Tibial artery (tissue), 4 donors: ENCODE data around the gene CYP2U1.

Experiments
- DNase-seq, 2 donors: peaks; one replicate each; pipeline ENCODE4 v3.0.0-alpha.2; 2019
- H3K27ac ChIP-seq, 2 donors: fragments of 200-600 bp; sonication (generic) in 1 of 2; 1 replicate in 1 of 2; 2 replicates in 1 of 2; pipeline ENCODE4 v1.5.1; 2018 to 2019; ENCODE audit warnings: mild to moderate bottlenecking in 1 of 2
- H3K27me3 ChIP-seq, 2 donors: fragments of 200-600 bp; sonication (generic) in 1 of 2; one replicate each; pipeline versions ENCODE4 v1.5.1 to v1.6.0; 2016 to 2019
- H3K36me3 ChIP-seq, 3 donors: fragments of 200-600 bp; sonication (generic) in 2 of 3; one replicate each; pipeline ENCODE4 v1.5.1; 2016 to 2019; ENCODE audit warnings: mild to moderate bottlenecking in 2 of 3
- H3K4me1 ChIP-seq, 4 donors: fragments of 200-600 bp; sonication (generic) in 2 of 4; 1 replicate in 3 of 4; 2 replicates in 1 of 4; pipeline ENCODE4 v1.5.1; 2016 to 2019
- H3K4me3 ChIP-seq, 2 donors: fragments of 200-600 bp; sonication (generic) in 1 of 2; 1 replicate in 1 of 2; 2 replicates in 1 of 2; pipeline ENCODE4 v1.5.1; 2018 to 2019; ENCODE audit warnings: mild to moderate bottlenecking in 2 of 2
- H3K9me3 ChIP-seq, 3 donors: fragments of 200-600 bp; sonication (generic) in 1 of 3; one replicate each; pipeline ENCODE4 v1.5.1; 2016 to 2019
- intact Hi-C: fragments of 100-400 bp; cut with DNase I; formaldehyde crosslinking; loops from one replicate; pipeline ENCODE4 v1.15.0; 2023; ENCODE audit warnings: low total_unique reads
- TF ChIP-seq, protein P1 (sequence below), 2 experiments: fragments of 200-600 bp in 1 of 2; fragments of 450-650 bp in 1 of 2; IDR thresholded peaks; one replicate each; pipeline ENCODE4 v1.5.1; 2017 to 2019; ENCODE audit warnings: antibody characterized with exemption in 2 of 2, mild to moderate bottlenecking in 1 of 2, moderate library complexity in 1 of 2

CYP2U1 gene

DNA sequence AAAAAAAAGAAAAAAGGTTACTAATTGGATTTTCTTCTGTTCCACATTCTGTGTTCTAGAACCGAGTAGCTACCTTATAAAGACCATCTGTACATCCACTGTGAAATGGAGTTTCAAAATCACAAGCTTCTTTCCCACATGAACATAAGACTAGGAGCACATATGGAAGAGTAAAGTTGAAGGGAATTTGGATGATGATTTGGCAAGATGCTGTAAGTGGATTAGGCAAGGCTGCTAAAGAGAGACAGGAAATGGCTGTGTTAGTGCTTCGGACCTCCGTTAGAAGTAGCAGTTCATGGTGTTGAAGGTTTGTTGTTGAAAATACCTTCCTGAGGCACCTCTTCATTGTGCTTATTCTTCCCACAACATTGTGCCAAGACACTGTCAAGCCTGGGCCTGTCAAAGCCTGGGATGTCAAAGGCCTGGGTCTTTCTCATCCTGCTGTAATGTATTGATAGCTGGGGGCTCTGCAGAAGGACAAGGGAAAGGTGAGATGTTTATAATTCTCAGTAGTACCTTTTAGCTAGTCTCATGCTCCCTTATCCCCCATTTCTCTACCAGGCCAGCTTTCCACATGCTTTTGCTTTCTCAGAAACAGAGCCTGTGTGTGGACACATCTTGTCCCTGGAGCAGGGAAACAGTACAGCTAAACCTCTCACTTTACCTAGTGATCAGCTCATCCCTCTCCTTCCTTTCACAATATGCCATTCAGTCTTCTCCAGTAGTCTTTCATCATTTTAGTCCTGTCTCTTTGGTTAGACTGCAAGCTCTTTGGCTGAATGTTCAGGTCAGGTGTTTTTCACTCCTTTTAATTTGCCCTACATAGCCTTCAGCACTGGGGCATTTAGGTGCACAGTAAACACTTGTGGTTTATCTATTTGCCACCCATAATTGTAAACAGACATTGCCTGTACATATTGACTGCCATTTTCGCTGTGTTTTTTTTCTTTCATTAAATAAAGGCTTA lies 37.9 kb upstream of the CYP2U1 start:
- no peak overlapping the region for H3K4me3 ChIP-seq
- H3K4me1 ChIP-seq, result peaks cover 0 to 32% (median 13%) of the 10 kb centered on the region in 4 donors
- DNase-seq, result no peak
- H3K27me3 ChIP-seq, result no peaks in the 10 kb centered on the region
- H3K9me3 ChIP-seq, result no peaks in the 10 kb centered on the region
- H3K27ac ChIP-seq, result no peak overlapping the region
- intact Hi-C loops, result no loop called here
- TF ChIP-seq, protein P1, sequence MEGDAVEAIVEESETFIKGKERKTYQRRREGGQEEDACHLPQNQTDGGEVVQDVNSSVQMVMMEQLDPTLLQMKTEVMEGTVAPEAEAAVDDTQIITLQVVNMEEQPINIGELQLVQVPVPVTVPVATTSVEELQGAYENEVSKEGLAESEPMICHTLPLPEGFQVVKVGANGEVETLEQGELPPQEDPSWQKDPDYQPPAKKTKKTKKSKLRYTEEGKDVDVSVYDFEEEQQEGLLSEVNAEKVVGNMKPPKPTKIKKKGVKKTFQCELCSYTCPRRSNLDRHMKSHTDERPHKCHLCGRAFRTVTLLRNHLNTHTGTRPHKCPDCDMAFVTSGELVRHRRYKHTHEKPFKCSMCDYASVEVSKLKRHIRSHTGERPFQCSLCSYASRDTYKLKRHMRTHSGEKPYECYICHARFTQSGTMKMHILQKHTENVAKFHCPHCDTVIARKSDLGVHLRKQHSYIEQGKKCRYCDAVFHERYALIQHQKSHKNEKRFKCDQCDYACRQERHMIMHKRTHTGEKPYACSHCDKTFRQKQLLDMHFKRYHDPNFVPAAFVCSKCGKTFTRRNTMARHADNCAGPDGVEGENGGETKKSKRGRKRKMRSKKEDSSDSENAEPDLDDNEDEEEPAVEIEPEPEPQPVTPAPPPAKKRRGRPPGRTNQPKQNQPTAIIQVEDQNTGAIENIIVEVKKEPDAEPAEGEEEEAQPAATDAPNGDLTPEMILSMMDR (IDR thresholded peaks at IDR 0.05), result no peak
- no peaks in the 10 kb centered on the region for H3K36me3 ChIP-seq

DNA sequence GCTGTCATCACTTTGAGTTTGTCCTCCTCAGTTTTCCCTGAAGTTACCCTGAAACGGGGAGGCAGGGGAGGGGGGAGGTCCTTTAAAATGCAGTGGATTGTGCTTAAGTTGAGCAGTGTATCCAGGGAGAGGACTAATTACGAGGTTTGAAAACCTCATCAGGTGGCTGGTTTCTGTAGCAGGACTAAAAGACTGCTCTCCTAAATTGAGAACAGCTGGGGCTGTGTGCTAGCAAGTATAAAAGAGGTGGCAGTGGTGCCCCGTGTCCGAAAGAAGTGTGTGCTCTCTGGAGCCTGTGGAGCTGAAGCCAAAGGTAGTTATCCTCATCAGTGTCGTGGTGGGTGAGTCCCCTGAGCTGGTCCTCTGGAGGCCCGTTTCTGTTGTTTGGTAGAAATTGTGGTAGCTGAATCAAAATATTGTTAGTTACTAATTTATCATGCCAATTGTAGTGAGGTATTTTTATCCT lies 37.2 kb upstream of the CYP2U1 start:
- no peak for DNase-seq
- no peak overlapping the region for H3K4me3 ChIP-seq
- TF ChIP-seq, protein P1 (IDR thresholded peaks at IDR 0.05), result no peak
- intact Hi-C loops, result no loop called here
- H3K36me3 ChIP-seq, result no peaks in the 10 kb centered on the region
- no peak overlapping the region for H3K27ac ChIP-seq
- H3K9me3 ChIP-seq, result no peaks in the 10 kb centered on the region
- no peaks in the 10 kb centered on the region for H3K27me3 ChIP-seq
- peaks cover 0 to 32% (median 13%) of the 10 kb centered on the region in 4 donors for H3K4me1 ChIP-seq

DNA sequence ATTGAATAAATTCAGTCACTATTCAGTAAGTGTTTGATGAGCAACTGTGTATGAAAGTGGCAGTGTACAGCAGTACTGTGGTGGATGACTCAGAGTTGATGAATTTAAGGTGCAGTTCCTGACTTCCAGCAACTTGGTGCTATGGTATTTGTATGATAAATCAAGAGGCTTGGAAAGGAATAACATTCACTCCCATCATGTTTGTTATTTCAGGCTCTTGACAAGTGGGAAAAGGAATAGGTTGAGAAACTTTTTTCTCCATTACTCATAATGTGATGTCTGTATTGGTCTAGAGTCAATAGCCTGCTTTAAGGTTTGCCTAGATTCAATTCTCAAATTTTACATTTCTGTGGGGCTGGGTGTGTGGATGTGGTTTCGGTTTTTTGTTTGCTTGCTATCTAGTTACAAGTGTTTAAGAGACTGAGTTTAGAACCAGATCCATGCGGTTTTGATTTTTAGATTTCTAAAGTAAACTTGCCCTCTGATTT lies 35.1 kb upstream of the CYP2U1 start:
- TF ChIP-seq, protein P1 (IDR thresholded peaks at IDR 0.05), result no peak
- Histone ChIP-seq H3K4me3 (no peak overlapping the region), H3K4me1 (peaks cover 0 to 32% (median 13%) of the 10 kb centered on the region in 4 donors), H3K9me3 (no peaks in the 10 kb centered on the region), H3K27ac (peak overlapping the region in 1 of 2 donors; percentile 32), H3K36me3 (no peaks in the 10 kb centered on the region), H3K27me3 (no peaks in the 10 kb centered on the region)
- intact Hi-C loops, result no loop called here
- no peak for DNase-seq

DNA sequence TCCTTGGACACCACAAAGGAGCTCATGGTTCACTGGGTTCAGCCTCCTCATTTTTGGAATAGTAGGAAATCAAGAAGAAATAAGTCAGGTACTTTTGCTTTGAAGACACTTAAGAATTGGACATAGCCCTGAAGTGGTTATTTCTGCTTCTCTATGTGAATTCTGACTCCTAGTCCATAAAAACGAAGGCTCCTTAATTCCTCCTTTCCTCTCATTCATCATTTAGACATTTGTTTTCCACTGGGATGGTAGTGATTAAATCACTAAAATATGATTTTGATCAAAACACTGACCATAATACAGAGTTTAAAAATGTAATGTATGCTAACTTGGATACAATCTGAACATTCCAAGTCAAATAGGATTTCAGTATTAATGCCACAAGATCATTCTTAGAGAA lies 34.7 kb upstream of the CYP2U1 start:
- Histone ChIP-seq H3K4me3 (no peak overlapping the region), H3K4me1 (peaks cover 0 to 32% (median 13%) of the 10 kb centered on the region in 4 donors), H3K27ac (peak overlapping the region in 1 of 2 donors; percentile 32), H3K9me3 (no peaks in the 10 kb centered on the region), H3K36me3 (no peaks in the 10 kb centered on the region), H3K27me3 (no peaks in the 10 kb centered on the region)
- TF ChIP-seq, protein P1 (IDR thresholded peaks at IDR 0.05), result no peak
- intact Hi-C loops, result no loop called here
- no peak for DNase-seq

DNA sequence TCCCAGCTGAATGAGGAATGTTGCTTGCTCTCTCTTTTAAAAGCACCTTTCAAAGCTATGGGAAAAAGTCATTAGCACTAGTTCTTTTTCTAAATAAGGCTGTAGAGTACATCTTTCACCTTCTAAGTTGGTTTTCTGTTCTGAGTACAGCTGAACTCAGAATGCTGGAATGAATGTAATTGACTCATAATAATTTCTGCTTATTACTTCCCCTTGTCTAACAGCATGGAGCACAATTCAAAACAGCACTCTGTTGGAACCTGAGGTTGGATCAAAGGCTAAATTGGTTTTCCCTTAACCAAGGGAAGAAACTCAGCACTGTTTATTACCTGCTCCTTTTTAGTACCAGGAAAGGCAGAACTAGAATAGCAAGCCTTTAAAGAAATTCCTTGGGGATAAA lies 33.5 kb upstream of the CYP2U1 start:
- intact Hi-C loops, result no loop called here
- peaks cover 0 to 32% (median 13%) of the 10 kb centered on the region in 4 donors for H3K4me1 ChIP-seq
- no peaks in the 10 kb centered on the region for H3K27me3 ChIP-seq
- no peak overlapping the region for H3K4me3 ChIP-seq
- no peaks in the 10 kb centered on the region for H3K9me3 ChIP-seq
- TF ChIP-seq, protein P1 (IDR thresholded peaks at IDR 0.05), result no peak
- H3K27ac ChIP-seq, result no peak overlapping the region
- no peak for DNase-seq
- no peaks in the 10 kb centered on the region for H3K36me3 ChIP-seq
